ENCODE measurements around the gene LMF1.

Gene LMF1

GRCh38 chr16:912684-913613 is 57.8 kb downstream of the LMF1 start:
- H3K36me3 ChIP-seq (ENCODE audit: control insufficient read depth, low read length), result peaks cover 18% of the 10 kb centered on the region; the same call in 1 of the 2 replicates
- no peaks in the 10 kb centered on the region for H3K27me3 ChIP-seq (ENCODE audit: control insufficient read depth, low read length)
- H3F3A ChIP-seq (ENCODE audit: control insufficient read depth, insufficient read depth), result no peaks in the 10 kb centered on the region
- no peak overlapping the region for H3K4me3 ChIP-seq (ENCODE audit: low read length)
- no peaks in the 10 kb centered on the region for H4K20me1 ChIP-seq (ENCODE audit: control insufficient read depth, insufficient read depth, low read depth, low read length)
- H3K4me2 ChIP-seq (ENCODE audit: low read length), result no peak overlapping the region
- no peaks in the 10 kb centered on the region for H3K9me2 ChIP-seq (replicated peaks; ENCODE audit: control insufficient read depth, low read length)
- no peak overlapping the region for H3K27ac ChIP-seq (ENCODE audit: low read depth, low read length)
- TF ChIP-seq CTCF (IDR thresholded peaks at IDR 0.05; ENCODE audit: low read depth, low read length, poor library complexity, severe bottlenecking) (no peak), EZH2phosphoT487 (IDR thresholded peaks at IDR 0.05; ENCODE audit: borderline replicate concordance, low read length) (no peak)
- H3K4me1 ChIP-seq (ENCODE audit: control insufficient read depth, low read length), result no peaks in the 10 kb centered on the region
- H3K79me2 ChIP-seq (ENCODE audit: control insufficient read depth, low read length), result no peaks in the 10 kb centered on the region
- H3K9me3 ChIP-seq (ENCODE audit: control insufficient read depth, insufficient read depth, low read length), result peaks cover 11% of the 10 kb centered on the region; the same call in 1 of the 2 replicates

GRCh38 chr16:912322-912683 is 58.5 kb downstream of the LMF1 start:
- Histone ChIP-seq H3K79me2 (ENCODE audit: control insufficient read depth, low read length) (no peaks in the 10 kb centered on the region), H3K9me2 (replicated peaks; ENCODE audit: control insufficient read depth, low read length) (no peaks in the 10 kb centered on the region), H3K4me3 (ENCODE audit: low read length) (no peak overlapping the region), H3K9me3 (ENCODE audit: control insufficient read depth, insufficient read depth, low read length) (peaks cover 17% of the 10 kb centered on the region; the same call in 1 of the 2 replicates), H3K4me2 (ENCODE audit: low read length) (no peak overlapping the region), H3K27ac (ENCODE audit: low read depth, low read length) (no peak overlapping the region), H3K36me3 (ENCODE audit: control insufficient read depth, low read length) (peaks cover 24% of the 10 kb centered on the region), H3K4me1 (ENCODE audit: control insufficient read depth, low read length) (no peaks in the 10 kb centered on the region), H3F3A (ENCODE audit: control insufficient read depth, insufficient read depth) (no peaks in the 10 kb centered on the region), H3K27me3 (ENCODE audit: control insufficient read depth, low read length) (no peaks in the 10 kb centered on the region), H4K20me1 (ENCODE audit: control insufficient read depth, insufficient read depth, low read depth, low read length) (no peaks in the 10 kb centered on the region)
- TF ChIP-seq CTCF (IDR thresholded peaks at IDR 0.05; ENCODE audit: low read depth, low read length, poor library complexity, severe bottlenecking), result no peak
- no peak for TF ChIP-seq EZH2phosphoT487 (IDR thresholded peaks at IDR 0.05; ENCODE audit: borderline replicate concordance, low read length)

- H3K4me2 ChIP-seq (ENCODE audit: low read length), result no peak overlapping the region
- H3K27me3 ChIP-seq (ENCODE audit: control insufficient read depth, low read length), result no peaks in the 10 kb centered on the region
Measured at GRCh38 chr16:911604-912321, 59.0 kb downstream of the LMF1 start.

More at GRCh38 chr16:911604-912321, 59.0 kb downstream of the LMF1 start:
- H3K9me2 ChIP-seq (replicated peaks; ENCODE audit: control insufficient read depth, low read length), result no peaks in the 10 kb centered on the region
- no peaks in the 10 kb centered on the region for H3K4me1 ChIP-seq (ENCODE audit: control insufficient read depth, low read length)
- peaks cover 26% of the 10 kb centered on the region for H3K36me3 ChIP-seq (ENCODE audit: control insufficient read depth, low read length)
- peaks cover 18% of the 10 kb centered on the region; the same call in 1 of the 2 replicates for H3K9me3 ChIP-seq (ENCODE audit: control insufficient read depth, insufficient read depth, low read length)
- H4K20me1 ChIP-seq (ENCODE audit: control insufficient read depth, insufficient read depth, low read depth, low read length), result no peaks in the 10 kb centered on the region
- no peaks in the 10 kb centered on the region for H3F3A ChIP-seq (ENCODE audit: control insufficient read depth, insufficient read depth)
- H3K27ac ChIP-seq (ENCODE audit: low read depth, low read length), result no peak overlapping the region
- TF ChIP-seq EZH2phosphoT487 (IDR thresholded peaks at IDR 0.05; ENCODE audit: borderline replicate concordance, low read length) (no peak), CTCF (IDR thresholded peaks at IDR 0.05; ENCODE audit: low read depth, low read length, poor library complexity, severe bottlenecking) (no peak)
- H3K79me2 ChIP-seq (ENCODE audit: control insufficient read depth, low read length), result no peaks in the 10 kb centered on the region
- no peak overlapping the region for H3K4me3 ChIP-seq (ENCODE audit: low read length)

Data from DOHH2 (cell line).